HUES64 (cell line): ENCODE results near the gene INTS11. TPM values are rescaled to one million over a fixed set of nuclear protein-coding genes. Genes with fewer than 3 reads are reported as not detected.
"Not testable (repeated sequence)": the region's sequence is repeated elsewhere in the genome, so short reads cannot be mapped to it uniquely, and the experiment has no call there.

Source experiments
- H3K27ac ChIP-seq: 2 replicates; pipeline ENCODE4 v1.7.0; 2013; ENCODE audit warnings: low read depth, low read length, inconsistent platforms
- H3K27me3 ChIP-seq: 2 replicates; pipeline ENCODE4 v1.6.1; 2013; ENCODE audit warnings: mild to moderate bottlenecking, low read length; ENCODE audit not compliant: insufficient read depth
- H3K36me3 ChIP-seq: 2 replicates; pipeline ENCODE4 v1.6.1; 2013; ENCODE audit warnings: mild to moderate bottlenecking, low read length; ENCODE audit not compliant: insufficient read depth
- H3K4me1 ChIP-seq: 2 replicates; pipeline ENCODE4 v1.6.1; 2013; ENCODE audit warnings: mild to moderate bottlenecking, low read length, moderate library complexity; ENCODE audit not compliant: insufficient read depth
- H3K4me3 ChIP-seq: 2 replicates; pipeline ENCODE4 v1.5.1; 2013; ENCODE audit warnings: mild to moderate bottlenecking, low read length, moderate library complexity
- H3K9ac ChIP-seq: 2 replicates; pipeline ENCODE4 v1.6.1; 2013; ENCODE audit warnings: mild to moderate bottlenecking, low read depth, low read length
- H3K9me3 ChIP-seq: 2 replicates; pipeline ENCODE4 v1.6.1; 2013; ENCODE audit warnings: low read depth, low read length; ENCODE audit not compliant: insufficient read depth
- WGBS: fragments of 150-250, 120-280 bp; methylation state at CpG from one replicate; pipeline ENCODE4 v1.1.7; 2013; ENCODE audit warnings: missing lambda C conversion rate; 5-methylcytosine and 5-hydroxymethylcytosine counted together
- polyA plus RNA-seq, 2 experiments: library from polyadenylated mRNA; stranded (reverse); fragments of 50-300 nt; gene quantifications; one replicate each; pipeline ENCODE4 v1.2.3, GENCODE V29; 2013

The INTS11 gene
- polyA plus RNA-seq (2013, experiment 1 of 2): 74.1 TPM
- polyA plus RNA-seq (2013, experiment 2 of 2): 76.3 TPM

GRCh38 chr1:1324524-1325287 lies at the start of gene INTS11, which contains the start of gene CPTP:
Gene INTS11 (minus strand): TSS chr1:1324660. CDS start chr1:1324608, 52 bp downstream.
Gene CPTP (plus strand): TSS chr1:1324802. CDS start chr1:1326911, 2,109 bp downstream.
- Histone ChIP-seq H3K4me3 (peak within 1 kb of the TSS; percentile 99), H3K4me1 (peaks cover 5% of the 10 kb centered on the region; the same call in 1 of the 2 replicates), H3K9me3 (no peaks in the 10 kb centered on the region), H3K27ac (peak within 1 kb of the TSS; percentile 67), H3K27me3 (no peaks in the 10 kb centered on the region), H3K9ac (peak within 1 kb of the TSS; percentile 93), H3K36me3 (peaks cover 6% of the 10 kb centered on the region)
- under 1% methylated on average over 83 of the region's 84 CpGs for WGBS

- peak overlapping the region; percentile 95 for H3K9ac ChIP-seq
- peaks cover 10% of the 10 kb centered on the region for H3K36me3 ChIP-seq
- peak overlapping the region; percentile 92 for H3K4me3 ChIP-seq
- H3K27ac ChIP-seq: no peak overlapping the region
- WGBS: 57% methylated on average over 52 of the region's 52 CpGs
- H3K4me1 ChIP-seq: peaks cover 7% of the 10 kb centered on the region; the same call in 1 of the 2 replicates
- no peaks in the 10 kb centered on the region for H3K9me3 ChIP-seq
- H3K27me3 ChIP-seq: no peaks in the 10 kb centered on the region
Observed at GRCh38 chr1:1373815-1374588, 49.5 kb upstream of the INTS11 start.

- Histone ChIP-seq H3K36me3 (peaks cover 10% of the 10 kb centered on the region), H3K9me3 (no peaks in the 10 kb centered on the region), H3K4me3 (peak overlapping the region; percentile 92), H3K4me1 (peaks cover 7% of the 10 kb centered on the region; the same call in 1 of the 2 replicates), H3K27ac (no peak overlapping the region), H3K27me3 (no peaks in the 10 kb centered on the region), H3K9ac (no peak overlapping the region)
- 96% methylated on average over 26 of the region's 26 CpGs for WGBS
Observed at GRCh38 chr1:1373051-1373814, 48.8 kb upstream of the INTS11 start.

- Histone ChIP-seq H3K27ac (peak overlapping the region; percentile 30; the same call in 1 of the 2 replicates), H3K4me3 (no peak overlapping the region), H3K36me3 (peaks cover 10% of the 10 kb centered on the region), H3K9me3 (peaks cover 5% of the 10 kb centered on the region; the same call in 1 of the 2 replicates), H3K9ac (no peak overlapping the region), H3K4me1 (peaks cover 7% of the 10 kb centered on the region; the same call in 1 of the 2 replicates), H3K27me3 (no peaks in the 10 kb centered on the region)
- WGBS: 63% methylated on average over 26 of the region's 26 CpGs
Observed at GRCh38 chr1:1371746-1372711, 47.6 kb upstream of the INTS11 start.

GRCh38 chr1:1371364-1371745 lies 46.9 kb upstream of the INTS11 start:
- Histone ChIP-seq H3K27me3 (no peaks in the 10 kb centered on the region), H3K9ac (no peak overlapping the region), H3K4me3 (no peak overlapping the region), H3K4me1 (peaks cover 7% of the 10 kb centered on the region; the same call in 1 of the 2 replicates), H3K36me3 (peaks cover 10% of the 10 kb centered on the region), H3K9me3 (peaks cover 11% of the 10 kb centered on the region; the same call in 1 of the 2 replicates), H3K27ac (no peak overlapping the region)
- WGBS: 97% methylated on average over 12 of the region's 12 CpGs

- H3K9ac ChIP-seq: no peak overlapping the region
- H3K4me1 ChIP-seq: 0 out of 2 replicates have a peak, but pooled peaks cover 4% of the 10 kb centered on the region
Observed at GRCh38 chr1:1370771-1371300, 46.4 kb upstream of the INTS11 start.

GRCh38 chr1:1370094-1370493 lies 45.6 kb upstream of the INTS11 start:
- not testable (repeated sequence) for H3K36me3 ChIP-seq, H3K27ac ChIP-seq, H3K4me1 ChIP-seq, H3K9ac ChIP-seq, H3K4me3 ChIP-seq, H3K27me3 ChIP-seq
- H3K9me3 ChIP-seq: peaks cover 18% of the 10 kb centered on the region
- 96% methylated on average over 14 of the region's 14 CpGs for WGBS

More at GRCh38 chr1:1370771-1371300, 46.4 kb upstream of the INTS11 start:
- H3K9me3 ChIP-seq: peaks cover 17% of the 10 kb centered on the region
- H3K36me3 ChIP-seq: peaks cover 10% of the 10 kb centered on the region
- H3K4me3 ChIP-seq: no peak overlapping the region
- WGBS: 93% methylated on average over 16 of the region's 16 CpGs
- no peaks in the 10 kb centered on the region for H3K27me3 ChIP-seq
- no peak overlapping the region for H3K27ac ChIP-seq

- Histone ChIP-seq H3K27ac (no peak overlapping the region), H3K9ac (no peak overlapping the region), H3K4me1 (no peaks in the 10 kb centered on the region), H3K4me3 (no peak overlapping the region), H3K27me3 (no peaks in the 10 kb centered on the region), H3K36me3 (no peaks in the 10 kb centered on the region), H3K9me3 (peaks cover 18% of the 10 kb centered on the region)
- WGBS: 91% methylated on average over 5 of the region's 5 CpGs
Observed at GRCh38 chr1:1367315-1367714, 42.9 kb upstream of the INTS11 start.

GRCh38 chr1:1366699-1367066 lies 42.2 kb upstream of the INTS11 start:
- peaks cover 6% of the 10 kb centered on the region; the same call in 1 of the 2 replicates for H3K4me1 ChIP-seq
- H3K36me3 ChIP-seq: no peaks in the 10 kb centered on the region
- 94% methylated on average over 3 of the region's 3 CpGs for WGBS
- H3K9ac ChIP-seq: no peak overlapping the region
- H3K4me3 ChIP-seq: no peak overlapping the region
- H3K9me3 ChIP-seq: peaks cover 18% of the 10 kb centered on the region
- H3K27ac ChIP-seq: no peak overlapping the region
- no peaks in the 10 kb centered on the region for H3K27me3 ChIP-seq
